Stimulated activated CD8-positive, alpha-beta memory T cell treated with anti-CD3 and anti-CD28 coated beads, Interleukin-2, amount 100 ng/mL, for 48 hours (primary cell): Measurements from ENCODE around the gene PRDM8.
A peak's percentile ranks its signal among the peaks of the same experiment; 100 is the strongest.

Experiments
- DNase-seq, 2 donors: peaks; one replicate each; pipeline ENCODE4 v3.0.0-alpha.2; 2020; ENCODE audit warnings: low read depth in 2 of 2

Gene PRDM8

DNA sequence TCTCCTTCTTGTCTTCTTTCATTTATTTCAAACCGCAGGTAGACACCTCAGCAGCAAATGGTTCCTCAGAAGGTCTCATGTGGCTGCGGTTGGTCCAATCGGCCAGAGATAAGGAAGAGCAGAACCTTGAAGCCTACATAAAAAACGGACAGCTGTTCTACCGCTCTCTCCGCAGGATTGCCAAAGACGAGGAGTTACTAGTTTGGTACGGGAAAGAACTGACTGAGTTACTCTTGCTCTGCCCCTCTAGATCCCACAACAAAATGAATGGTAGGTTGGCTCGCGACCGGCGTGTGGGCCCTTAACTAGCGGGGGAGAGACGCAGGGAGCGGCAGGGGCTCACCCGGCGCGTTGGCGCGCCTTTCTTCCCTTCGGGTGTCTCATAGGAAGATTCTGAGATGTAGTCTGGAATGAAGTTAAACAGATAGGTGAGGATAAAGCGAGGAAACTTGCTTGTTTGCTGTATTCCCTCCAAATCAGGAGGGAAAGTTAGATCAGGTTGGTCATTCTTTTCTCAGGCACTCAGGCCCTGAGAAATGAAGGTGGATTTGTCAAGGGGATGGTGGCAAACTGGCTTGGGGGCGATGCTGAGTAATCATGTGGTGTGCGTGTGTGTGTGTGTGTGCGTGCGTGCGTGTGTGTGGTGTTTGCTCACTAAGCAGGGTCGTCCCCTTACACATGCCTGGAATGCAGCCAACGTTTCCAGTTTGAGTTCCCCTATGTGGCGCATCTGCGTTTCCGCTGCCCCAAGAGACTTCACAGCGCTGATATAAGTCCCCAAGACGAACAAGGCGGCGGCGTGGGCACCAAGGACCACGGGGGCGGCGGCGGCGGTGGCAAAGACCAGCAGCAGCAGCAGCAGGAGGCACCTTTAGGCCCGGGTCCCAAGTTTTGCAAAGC lies 4.2 kb downstream of the PRDM8 start:
- DNase-seq: peak in 1 of 2 donors; percentile 32

DNA sequence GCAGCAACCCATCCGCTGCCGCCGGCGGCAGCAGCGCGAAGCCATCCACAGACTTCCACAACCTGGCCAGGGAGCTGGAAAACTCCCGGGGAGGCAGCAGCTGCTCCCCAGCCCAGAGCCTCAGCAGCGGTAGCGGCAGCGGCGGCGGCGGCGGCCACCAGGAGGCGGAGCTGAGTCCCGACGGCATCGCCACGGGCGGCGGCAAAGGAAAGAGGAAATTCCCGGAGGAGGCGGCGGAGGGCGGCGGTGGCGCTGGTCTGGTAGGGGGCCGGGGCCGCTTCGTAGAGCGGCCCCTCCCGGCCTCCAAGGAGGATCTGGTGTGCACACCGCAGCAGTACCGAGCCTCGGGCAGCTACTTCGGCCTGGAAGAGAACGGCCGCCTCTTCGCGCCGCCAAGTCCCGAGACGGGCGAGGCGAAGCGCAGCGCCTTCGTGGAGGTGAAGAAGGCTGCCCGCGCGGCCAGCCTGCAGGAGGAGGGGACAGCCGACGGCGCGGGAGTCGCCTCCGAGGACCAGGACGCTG lies 4.9 kb downstream of the PRDM8 start:
- DNase-seq: peak; percentile 62 to 63

DNA sequence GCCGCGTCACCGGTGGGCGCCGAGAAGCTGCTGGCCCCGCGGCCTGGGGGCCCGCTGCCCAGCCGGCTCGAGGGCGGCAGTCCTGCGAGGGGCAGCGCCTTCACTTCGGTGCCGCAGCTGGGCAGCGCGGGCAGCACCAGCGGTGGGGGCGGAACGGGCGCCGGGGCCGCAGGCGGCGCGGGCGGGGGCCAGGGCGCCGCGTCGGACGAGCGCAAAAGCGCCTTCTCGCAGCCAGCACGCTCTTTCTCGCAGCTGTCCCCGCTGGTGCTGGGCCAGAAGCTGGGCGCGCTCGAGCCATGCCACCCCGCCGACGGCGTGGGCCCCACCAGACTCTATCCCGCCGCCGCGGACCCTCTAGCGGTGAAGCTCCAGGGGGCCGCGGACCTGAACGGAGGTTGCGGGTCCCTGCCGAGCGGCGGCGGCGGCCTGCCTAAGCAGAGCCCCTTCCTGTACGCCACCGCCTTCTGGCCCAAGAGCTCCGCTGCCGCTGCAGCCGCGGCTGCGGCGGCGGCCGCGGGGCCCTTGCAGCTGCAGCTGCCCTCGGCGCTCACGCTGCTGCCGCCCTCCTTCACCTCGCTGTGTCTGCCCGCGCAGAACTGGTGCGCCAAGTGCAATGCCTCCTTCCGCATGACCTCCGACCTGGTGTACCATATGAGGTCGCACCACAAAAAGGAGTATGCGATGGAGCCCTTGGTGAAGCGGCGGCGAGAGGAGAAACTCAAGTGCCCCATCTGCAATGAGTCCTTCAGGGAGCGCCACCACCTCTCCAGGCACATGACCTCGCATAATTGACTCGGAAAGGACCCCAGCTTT lies 5.6 kb downstream of the PRDM8 start:
- DNase-seq: peak in 1 of 2 donors; percentile 26

DNA sequence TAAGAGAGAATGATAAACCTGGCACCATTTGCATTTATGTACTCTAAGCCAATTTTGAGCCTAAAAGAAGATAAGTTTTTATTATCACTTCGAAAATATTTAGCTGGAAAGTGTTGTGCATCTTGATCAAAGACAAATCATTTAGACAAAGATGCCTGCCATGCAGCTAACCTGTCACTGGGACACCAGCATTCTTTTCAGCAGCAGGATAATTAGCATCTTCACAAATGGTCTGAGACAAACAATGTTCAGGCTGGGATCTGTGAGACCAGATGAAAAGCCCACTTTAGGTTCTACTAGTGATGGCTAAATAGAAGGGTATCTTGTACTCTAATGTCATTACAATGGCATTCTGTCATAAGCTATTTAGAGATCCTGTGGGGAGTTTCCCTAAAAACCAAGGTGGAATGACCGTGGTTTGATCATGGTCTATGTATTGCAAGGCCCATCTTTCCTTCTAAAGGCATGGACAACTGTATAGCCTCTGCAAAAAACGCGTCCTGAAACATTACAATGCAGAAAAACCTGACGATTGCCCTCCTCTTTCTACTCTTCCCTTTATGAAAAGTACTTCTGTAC lies 7.2 kb downstream of the PRDM8 start:
- no peak for DNase-seq

- DNase-seq: no peak
Observed at GRCh38 chr4:80206111-80206510, 8.8 kb downstream of the PRDM8 start.

DNA sequence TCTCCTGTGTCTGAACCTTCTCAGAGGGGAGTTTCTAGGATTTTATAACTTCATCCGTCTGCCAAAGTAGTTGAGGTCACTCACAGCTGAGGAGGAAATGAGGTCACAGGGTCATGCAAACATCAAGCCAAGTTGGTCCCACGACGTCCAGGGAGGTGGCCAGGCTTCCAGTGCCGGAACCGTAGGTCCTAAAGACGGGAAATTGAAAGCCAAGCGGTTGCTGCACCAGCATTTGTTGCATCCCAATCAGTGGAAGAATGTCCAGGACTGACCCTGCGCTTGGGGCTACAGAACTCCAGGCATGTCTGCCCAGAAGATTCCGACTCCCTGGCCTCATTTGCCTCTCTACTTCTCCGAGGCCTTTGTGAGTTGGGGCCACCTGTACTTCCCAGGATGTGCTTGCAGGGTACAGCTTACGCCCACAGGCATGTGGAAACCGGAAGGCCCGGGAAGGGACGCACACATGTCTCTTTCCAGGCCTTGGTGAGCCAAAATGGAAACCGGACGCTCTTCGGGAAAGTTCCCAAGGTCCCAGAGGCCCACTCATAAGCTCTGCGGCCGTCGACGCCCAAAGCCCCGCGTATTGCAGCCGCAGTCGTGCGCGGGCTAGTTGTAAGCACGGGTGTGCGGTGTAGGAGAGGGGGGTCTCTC lies 9.3 kb downstream of the PRDM8 start:
- no peak for DNase-seq

DNA sequence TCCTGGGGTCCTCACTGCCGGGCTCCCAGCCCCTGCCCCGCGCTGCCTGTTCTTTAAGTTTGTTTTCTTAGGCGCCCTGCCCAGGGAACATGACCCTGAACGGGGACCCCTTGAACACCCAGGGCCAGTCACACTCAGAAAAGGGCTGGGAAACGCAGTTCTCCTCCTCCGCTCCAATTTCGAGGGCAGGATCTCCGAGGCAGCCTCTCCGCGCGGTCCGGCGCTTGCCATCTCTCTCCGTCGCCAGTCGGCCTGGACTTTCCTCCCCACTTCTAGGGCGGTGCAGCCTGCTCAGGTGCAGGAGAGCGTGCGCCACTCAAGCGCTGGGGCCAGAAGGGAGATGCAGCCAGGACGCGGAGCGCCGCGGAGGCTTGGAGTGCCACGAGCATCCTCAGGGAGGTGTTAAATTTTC lies 9.9 kb downstream of the PRDM8 start:
- no peak for DNase-seq

DNA sequence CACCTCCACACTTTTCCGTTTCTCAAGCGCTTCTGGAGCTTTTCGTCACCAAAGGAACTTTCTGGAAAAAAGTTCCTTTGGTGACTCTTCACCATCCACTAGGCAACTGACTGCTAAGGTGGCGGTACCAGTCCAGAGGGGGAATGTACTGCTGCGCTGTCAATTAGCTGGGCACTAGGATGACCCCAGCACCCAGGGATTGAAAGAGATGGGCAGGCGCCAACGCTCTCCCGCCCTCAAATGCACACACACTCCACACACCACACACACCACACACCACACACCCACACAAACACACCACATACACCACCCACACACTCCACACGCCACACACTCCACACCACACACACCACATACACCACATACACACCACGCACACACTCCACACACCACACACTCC lies 10.4 kb downstream of the PRDM8 start:
- no peak for DNase-seq

DNA sequence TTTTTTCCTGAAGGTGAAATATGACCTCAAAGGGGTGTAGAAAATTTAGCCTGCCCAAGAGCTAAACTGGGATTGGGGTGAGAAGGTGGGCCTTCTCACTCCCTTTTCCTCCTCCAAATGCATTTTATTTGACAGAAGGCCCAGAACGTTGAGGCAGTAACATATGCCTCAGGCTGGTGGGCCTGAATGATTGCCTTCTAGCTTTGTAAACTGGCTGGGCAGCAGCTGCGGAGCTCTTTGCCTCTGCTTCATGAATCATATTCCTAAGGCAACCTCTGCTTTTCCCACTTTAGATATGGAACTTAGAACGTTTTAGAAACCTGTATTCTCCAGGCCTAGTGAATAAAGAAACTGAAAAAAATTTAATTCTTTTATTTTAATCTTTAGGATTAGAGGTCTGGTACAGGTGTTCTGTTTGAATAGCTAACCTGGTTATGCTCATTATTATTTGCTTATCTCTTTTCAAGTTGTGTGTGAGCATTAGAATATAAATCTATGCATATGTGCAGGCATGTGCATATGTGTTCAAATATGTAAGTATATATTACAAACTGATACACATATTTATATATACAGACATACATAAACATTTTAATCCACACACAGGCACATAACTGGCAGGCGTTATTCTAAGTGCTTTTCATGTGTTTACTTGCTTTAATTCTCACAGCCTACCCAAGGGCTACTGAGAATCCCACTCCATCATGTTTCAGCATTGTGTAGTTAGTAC lies 11.5 kb downstream of the PRDM8 start:
- DNase-seq: no peak

DNA sequence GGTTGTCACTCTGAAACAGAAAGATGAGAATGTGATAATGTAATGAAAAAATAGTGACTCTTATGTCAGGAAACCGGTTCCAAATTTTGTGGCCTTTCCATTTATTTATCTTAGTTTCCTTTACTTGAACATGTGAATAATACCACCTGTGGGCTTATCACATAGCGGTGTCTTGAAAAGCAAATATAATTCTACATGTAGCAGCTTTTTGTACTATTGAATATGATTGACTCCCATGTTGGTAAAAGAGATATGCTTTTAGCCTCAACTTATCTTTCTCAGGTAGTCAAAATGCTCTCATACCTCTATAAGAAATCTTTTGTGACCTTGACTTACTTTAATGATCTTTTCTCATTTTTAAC lies 12.0 kb downstream of the PRDM8 start:
- DNase-seq: no peak

DNA sequence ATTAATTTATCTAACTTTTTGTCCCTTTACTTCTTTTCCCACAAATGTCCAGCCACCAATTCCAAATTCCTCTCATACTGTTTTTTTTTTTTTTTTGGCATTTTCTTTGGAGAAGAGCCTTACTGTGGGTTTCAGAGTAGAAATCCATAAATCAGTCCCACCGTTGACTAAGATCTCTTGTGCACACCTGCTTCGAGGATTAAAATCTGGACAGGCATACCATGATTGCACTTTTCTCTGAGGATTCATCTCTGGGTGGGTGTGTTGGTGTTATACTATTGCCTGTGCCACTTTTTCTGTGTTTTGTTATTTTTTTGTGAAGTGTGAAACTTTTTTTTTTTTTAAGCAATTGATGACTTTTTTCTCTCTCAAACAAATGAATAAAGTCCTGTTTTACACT lies 13.2 kb downstream of the PRDM8 start:
- DNase-seq: no peak

DNA sequence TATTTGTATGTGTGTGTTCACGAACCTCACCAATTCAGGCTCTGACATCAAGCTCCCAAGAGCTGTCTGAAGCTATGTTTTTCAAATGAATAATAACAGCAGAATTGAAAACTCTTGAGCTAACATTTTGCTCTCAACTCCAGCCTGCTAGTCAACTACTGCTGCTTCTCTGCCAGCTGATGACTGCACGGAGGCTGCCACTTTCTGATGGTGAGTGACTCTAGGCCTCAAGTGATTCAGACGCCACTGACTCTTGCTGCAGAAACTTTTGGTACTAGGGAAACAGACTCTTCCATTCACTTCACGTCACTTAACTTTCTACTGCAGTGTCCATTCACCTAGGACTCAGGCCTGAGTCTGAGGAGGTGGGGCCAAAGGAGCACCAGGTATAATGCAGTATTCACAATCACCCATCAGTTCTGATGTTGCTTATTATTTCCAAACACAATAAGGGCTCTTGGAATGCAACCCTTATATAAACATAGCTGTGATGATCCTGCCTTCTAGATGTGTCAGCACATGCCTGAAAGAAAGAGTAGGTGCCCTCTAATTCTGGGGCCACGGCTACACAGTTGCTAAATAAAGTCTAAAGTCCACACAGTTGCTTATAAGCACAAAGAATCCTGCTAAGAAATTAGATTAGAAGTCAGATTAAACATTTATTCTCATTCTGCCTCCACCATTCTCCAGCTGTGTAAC lies 16.0 kb downstream of the PRDM8 start:
- no peak for DNase-seq

DNA sequence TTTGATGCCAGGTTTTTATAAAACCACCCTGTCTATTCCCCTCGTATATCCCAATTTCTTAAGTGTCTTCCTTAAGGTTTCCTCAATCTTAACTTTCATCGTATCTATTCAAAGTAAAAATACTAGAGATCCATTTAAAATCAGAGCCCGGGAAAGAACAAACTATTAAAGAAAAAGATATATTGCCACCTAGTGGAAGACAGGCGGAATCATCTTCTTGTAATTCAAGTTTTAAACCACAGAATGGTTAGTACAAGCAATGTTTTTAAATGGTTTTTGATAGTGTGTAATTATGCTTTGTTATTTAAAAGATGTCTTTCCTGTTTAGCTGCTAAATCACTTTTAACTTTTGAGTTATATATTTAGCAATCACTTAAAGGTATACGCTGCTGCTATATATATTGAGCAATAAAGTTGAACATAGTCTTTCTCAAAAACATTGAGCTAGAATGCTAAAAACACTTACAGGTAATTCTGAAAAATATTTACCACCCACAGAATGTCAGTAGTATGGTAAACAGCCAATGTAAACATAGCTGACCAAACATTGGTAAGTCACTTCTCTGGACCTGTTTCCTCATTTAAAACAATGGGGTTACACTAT lies 18.2 kb downstream of the PRDM8 start:
- no peak for DNase-seq

- DNase-seq: no peak
Observed at GRCh38 chr4:80216100-80216761, 18.9 kb downstream of the PRDM8 start.

GRCh38 chr4:80219301-80220025 lies 22.2 kb downstream of the PRDM8 start:
- DNase-seq: no peak

DNA sequence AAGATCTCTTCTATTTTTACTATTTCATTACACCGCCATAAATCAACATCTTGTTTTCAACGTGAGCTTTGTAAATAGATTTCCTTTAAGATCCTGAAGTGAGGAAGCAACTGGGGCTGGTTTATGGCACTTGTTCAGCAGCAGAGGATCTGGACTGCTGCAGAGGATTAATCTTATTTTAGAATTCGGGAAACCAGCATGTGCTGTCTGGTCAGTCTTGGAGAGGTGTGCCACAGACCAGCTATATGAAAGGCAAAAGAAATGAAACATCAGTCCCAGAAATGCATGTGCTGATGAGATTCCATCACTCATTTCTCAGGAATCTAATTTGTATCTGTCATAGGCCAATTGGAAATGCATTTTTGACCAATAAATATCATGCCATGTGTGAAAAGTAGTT lies 23.4 kb downstream of the PRDM8 start:
- no peak for DNase-seq

GRCh38 chr4:80221161-80221560 lies 23.9 kb downstream of the PRDM8 start:
- no peak for DNase-seq

GRCh38 chr4:80225595-80225994 lies 28.3 kb downstream of the PRDM8 start:
- DNase-seq: no peak

DNA sequence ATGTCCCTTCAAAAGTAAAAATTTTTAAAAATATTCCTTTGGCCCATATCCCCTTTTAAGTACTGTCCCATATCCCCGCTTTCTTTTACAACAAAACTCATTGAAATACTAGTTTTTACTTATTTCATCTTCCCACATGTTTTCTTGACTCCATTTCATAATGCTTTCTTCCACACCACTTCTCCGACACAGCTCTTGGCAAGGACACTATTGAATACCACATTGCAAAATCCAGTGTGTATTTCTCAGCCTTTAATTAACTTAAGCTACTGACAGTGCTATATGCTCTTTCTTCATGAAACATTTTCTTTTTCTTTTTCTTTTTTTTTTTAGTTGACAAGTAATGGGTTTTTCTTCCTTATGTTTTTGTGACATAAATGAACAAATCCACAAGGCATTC lies 28.8 kb downstream of the PRDM8 start:
- no peak for DNase-seq
